ENCODE results near the gene SRR. TPM values are rescaled to one million over a fixed set of nuclear protein-coding genes. Genes with fewer than 3 reads are reported as not detected.

The SRR gene
- total RNA-seq, 2 donors from 2014 or later = 9.7 to 11.5 TPM

GRCh38 chr17:2338315-2338657 is 34.5 kb downstream of the SRR start:
- H3K4me1 ChIP-seq = peaks cover 0 to 24% of the 10 kb centered on the region in 2 donors
- peak overlapping the region; percentile 65 to 91 for H3K4me3 ChIP-seq
- H3K27me3 ChIP-seq = no peaks in the 10 kb centered on the region
- no peak for TF ChIP-seq CTCF (IDR thresholded peaks at IDR 0.05)
- peaks cover 26% of the 10 kb centered on the region for H3K36me3 ChIP-seq
- peak overlapping the region; percentile 86 to 87 for H3K27ac ChIP-seq
- no peaks in the 10 kb centered on the region for H3K9me3 ChIP-seq
- no peak for DNase-seq (ENCODE audit: low spot score)

GRCh38 chr17:2343421-2343820 is 39.7 kb downstream of the SRR start:
- H3K27ac ChIP-seq = no peak overlapping the region
- no peaks in the 10 kb centered on the region for H3K9me3 ChIP-seq
- H3K27me3 ChIP-seq = no peaks in the 10 kb centered on the region
- no peak overlapping the region for H3K4me3 ChIP-seq
- peaks cover 0 to 11% of the 10 kb centered on the region in 2 donors for H3K4me1 ChIP-seq
- peaks cover 16% of the 10 kb centered on the region for H3K36me3 ChIP-seq
- no peak for DNase-seq (ENCODE audit: low spot score)
- no peak for TF ChIP-seq CTCF (IDR thresholded peaks at IDR 0.05)

DNA sequence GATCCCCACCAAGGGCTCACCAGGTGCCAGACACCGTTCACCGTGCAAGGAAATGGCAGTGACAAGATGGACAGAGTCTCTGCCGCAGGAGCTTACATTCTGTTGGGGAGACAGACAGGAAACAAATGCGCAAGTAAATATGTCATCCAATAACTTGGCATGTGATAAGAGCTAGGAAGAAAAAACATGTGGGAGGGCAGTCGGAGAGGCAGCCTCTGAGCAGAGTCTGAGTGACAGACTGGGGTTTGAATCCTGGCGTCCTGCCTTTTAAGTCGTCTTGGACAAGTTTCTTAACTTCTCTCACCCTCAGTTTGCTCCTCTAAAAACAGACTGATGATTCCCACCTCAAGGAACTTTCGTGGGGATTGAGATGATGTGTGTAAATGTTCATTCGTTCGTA is 40.8 kb downstream of the SRR start:
- Histone ChIP-seq H3K27ac (no peak overlapping the region), H3K36me3 (peaks cover 16% of the 10 kb centered on the region), H3K4me3 (no peak overlapping the region), H3K27me3 (no peaks in the 10 kb centered on the region), H3K4me1 (peaks cover 0 to 13% of the 10 kb centered on the region in 2 donors), H3K9me3 (no peaks in the 10 kb centered on the region)
- TF ChIP-seq CTCF (IDR thresholded peaks at IDR 0.05) = no peak
- DNase-seq (ENCODE audit: low spot score) = no peak

- H3K27ac ChIP-seq = no peak overlapping the region
These were observed 42.7 kb downstream of the SRR start for GRCh38 chr17:2346475-2346874.

DNA sequence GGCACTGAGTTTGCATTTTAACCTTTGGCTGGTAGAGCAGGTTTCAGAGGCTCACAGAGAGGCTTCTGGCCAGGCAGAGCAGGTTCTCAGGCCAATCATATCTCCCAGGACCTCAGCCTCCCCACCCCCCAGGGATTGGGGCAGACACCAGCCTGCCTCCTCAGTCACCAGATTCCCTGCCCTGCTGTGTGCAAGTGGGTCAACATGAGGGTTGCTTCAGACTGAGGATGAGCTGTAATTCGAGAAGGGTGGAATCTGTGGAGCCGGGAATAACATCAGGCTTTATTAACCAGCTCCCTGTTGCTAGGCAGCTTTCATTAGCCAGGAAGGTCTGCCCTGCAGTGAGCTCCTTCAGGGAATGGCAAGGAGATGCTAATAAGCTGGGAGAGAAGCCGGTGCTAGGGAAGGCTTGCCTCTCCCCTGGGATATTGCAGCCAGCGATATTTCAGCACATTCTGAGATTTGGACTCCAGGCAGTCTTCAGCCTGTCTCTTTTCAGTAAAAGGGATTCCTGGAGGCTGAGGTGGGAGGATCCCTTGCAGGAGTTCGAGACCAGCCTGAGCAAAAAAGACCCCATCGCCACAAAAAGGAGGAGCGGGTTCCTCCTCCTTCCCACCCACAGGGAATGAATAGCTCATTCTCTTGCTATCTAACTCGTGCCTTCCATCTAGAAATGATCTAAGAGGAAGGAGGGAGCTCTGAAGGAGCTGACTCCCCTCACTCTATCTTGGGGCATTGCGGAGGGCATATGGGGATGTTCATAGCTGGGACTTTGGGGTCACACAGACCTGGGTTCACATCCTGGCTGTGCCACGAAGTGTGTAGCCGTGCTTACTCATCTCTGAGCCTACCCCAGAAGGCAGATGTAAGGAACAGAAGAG is 44.3 kb downstream of the SRR start:
- DNase-seq (ENCODE audit: low spot score) = no peak
- no peaks in the 10 kb centered on the region for H3K9me3 ChIP-seq
- H3K4me1 ChIP-seq = peaks cover 0 to 13% of the 10 kb centered on the region in 2 donors
- no peak for TF ChIP-seq CTCF (IDR thresholded peaks at IDR 0.05)
- peak overlapping the region in 1 of 2 donors; percentile 46 for H3K27ac ChIP-seq
- no peak overlapping the region for H3K4me3 ChIP-seq
- no peaks in the 10 kb centered on the region for H3K27me3 ChIP-seq
- peaks cover 10% of the 10 kb centered on the region for H3K36me3 ChIP-seq

More at GRCh38 chr17:2346475-2346874, 42.7 kb downstream of the SRR start:
- H3K4me1 ChIP-seq = peaks cover 0 to 13% of the 10 kb centered on the region in 2 donors
- H3K9me3 ChIP-seq = no peaks in the 10 kb centered on the region
- H3K36me3 ChIP-seq = peaks cover 16% of the 10 kb centered on the region
- H3K4me3 ChIP-seq = no peak overlapping the region
- no peaks in the 10 kb centered on the region for H3K27me3 ChIP-seq
- no peak for TF ChIP-seq CTCF (IDR thresholded peaks at IDR 0.05)
- DNase-seq (ENCODE audit: low spot score) = no peak

All from right atrium auricular region (tissue), 2 donors.